Forelimb muscle (tissue), 1 donor: ENCODE data around the gene SEPTIN11. TPM values are rescaled to one million over a fixed set of nuclear protein-coding genes. Genes with fewer than 3 reads are reported as not detected.

Source experiments
- polyA plus RNA-seq: library from polyadenylated mRNA; unstranded; fragments of 120-200 nt; gene quantifications from one replicate; pipeline ENCODE4 v1.2.1, GENCODE V29; 2013; ENCODE audit not compliant: insufficient read length

SEPTIN11 gene
- polyA plus RNA-seq, 1 donor, result 262 TPM

Other genes with a start within 250 kb of the SEPTIN11 start
- gene SOWAHB, start 51.6 kb upstream of the SEPTIN11 start, polyA plus RNA-seq, result 0.05 TPM
- gene CCNI, start 126.2 kb downstream of the SEPTIN11 start, polyA plus RNA-seq, result 239 TPM
- gene CCNG2, start 207.5 kb downstream of the SEPTIN11 start, polyA plus RNA-seq, result 116 TPM